Calu3 (cell line): ENCODE measurements around the gene MRC1. TPM values are rescaled to one million over a fixed set of nuclear protein-coding genes. Genes with fewer than 3 reads are reported as not detected.

Experiments used
- BruUV-seq: library from RNA; stranded (reverse); fragments of 400-500 nt; replicated peaks from 2 replicates; lab custom pipeline; 2021; lab: Mats Ljungman, UMichigan
- CTCF ChIA-PET: fragments of 300-600 bp; sonication (Branson Sonifier 250); formaldehyde crosslinking; loops from one replicate; lab custom pipeline; 2022; ENCODE audit warnings: antibody characterized with exemption; lab: Charles Lee
- DNase-seq: peaks from one replicate; pipeline ENCODE4 v3.0.0; 2022
- H3K27ac Mint-ChIP-seq: one replicate; pipeline ENCODE4 v1.8.0; 2022; ENCODE audit warnings: mixed read lengths; ENCODE audit not compliant: unreplicated experiment
- H3K27me3 Mint-ChIP-seq: one replicate; pipeline ENCODE4 v1.8.0; 2022; ENCODE audit warnings: mixed read lengths; ENCODE audit not compliant: unreplicated experiment
- H3K36me3 Mint-ChIP-seq: one replicate; pipeline ENCODE4 v1.8.0; 2022; ENCODE audit warnings: mild to moderate bottlenecking, moderate library complexity, mixed read lengths; ENCODE audit not compliant: insufficient read depth, unreplicated experiment
- H3K4me1 Mint-ChIP-seq: one replicate; pipeline ENCODE4 v1.8.0; 2022; ENCODE audit warnings: mild to moderate bottlenecking, low read depth, mixed read lengths; ENCODE audit not compliant: unreplicated experiment
- H3K4me3 Mint-ChIP-seq: one replicate; pipeline ENCODE4 v1.8.0; 2022; ENCODE audit warnings: mild to moderate bottlenecking, low read depth, moderate library complexity, mixed read lengths; ENCODE audit not compliant: unreplicated experiment
- H3K9me3 Mint-ChIP-seq: one replicate; pipeline ENCODE4 v1.8.0; 2022; ENCODE audit warnings: low read depth, mixed read lengths; ENCODE audit not compliant: unreplicated experiment
- CTCF ChIP-seq: fragments of 200-600 bp; IDR thresholded peaks from one replicate; pipeline ENCODE4 v1.8.0; 2022; ENCODE audit warnings: antibody characterized with exemption; ENCODE audit not compliant: unreplicated experiment
- intact Hi-C: fragments of 100-400 bp; cut with micrococcal nuclease; formaldehyde crosslinking; loops from one replicate; pipeline ENCODE4 v1.10.0; 2022; ENCODE audit not compliant: unreplicated experiment
- total RNA-seq: library from RNA; stranded (reverse); gene quantifications from 2 replicates; pipeline ENCODE4 v1.2.3, GENCODE V29; 2022

Gene MRC1
- total RNA-seq, 1 experiment from 2014 or later = 0.09 TPM

- H3K27me3 Mint-ChIP-seq = peaks cover 11% of the 10 kb centered on the region
- intact Hi-C loops = no loop called here
- BruUV-seq = no TSS peak
- no peak overlapping the region for H3K4me3 Mint-ChIP-seq
- no peaks in the 10 kb centered on the region for H3K9me3 Mint-ChIP-seq
- no peak for TF ChIP-seq CTCF
- no peak overlapping the region for H3K27ac Mint-ChIP-seq
- CTCF ChIA-PET = no interaction called here
- H3K36me3 Mint-ChIP-seq = no peaks in the 10 kb centered on the region
- H3K4me1 Mint-ChIP-seq = no peaks in the 10 kb centered on the region
- no peak for DNase-seq
Measured at GRCh38 chr10:17814973-17815372, 5.8 kb downstream of the MRC1 start.

GRCh38 chr10:17816199-17816598 is 7.1 kb downstream of the MRC1 start:
- BruUV-seq = no TSS peak
- no peak overlapping the region for H3K27ac Mint-ChIP-seq
- CTCF ChIA-PET = no interaction called here
- intact Hi-C loops = no loop called here
- no peaks in the 10 kb centered on the region for H3K4me1 Mint-ChIP-seq
- H3K36me3 Mint-ChIP-seq = no peaks in the 10 kb centered on the region
- no peak overlapping the region for H3K4me3 Mint-ChIP-seq
- H3K9me3 Mint-ChIP-seq = no peaks in the 10 kb centered on the region
- DNase-seq = no peak
- TF ChIP-seq CTCF = no peak
- peaks cover 15% of the 10 kb centered on the region for H3K27me3 Mint-ChIP-seq

GRCh38 chr10:17817316-17817715 is 8.2 kb downstream of the MRC1 start:
- H3K4me3 Mint-ChIP-seq = no peak overlapping the region
- no peak for DNase-seq
- H3K36me3 Mint-ChIP-seq = no peaks in the 10 kb centered on the region
- H3K27ac Mint-ChIP-seq = no peak overlapping the region
- intact Hi-C loops = no loop called here
- BruUV-seq = no TSS peak
- H3K4me1 Mint-ChIP-seq = no peaks in the 10 kb centered on the region
- CTCF ChIA-PET = interaction anchor here (0.6 kb wide), 1 partner anchor 43 kb away, joined by 3 read pairs; no protein-coding TSS in a partner anchor
- TF ChIP-seq CTCF = no peak
- H3K9me3 Mint-ChIP-seq = no peaks in the 10 kb centered on the region
- H3K27me3 Mint-ChIP-seq = peaks cover 15% of the 10 kb centered on the region

GRCh38 chr10:17817790-17818189 is 8.6 kb downstream of the MRC1 start:
- BruUV-seq = no TSS peak
- DNase-seq = no peak
- no peaks in the 10 kb centered on the region for H3K9me3 Mint-ChIP-seq
- H3K4me3 Mint-ChIP-seq = no peak overlapping the region
- H3K36me3 Mint-ChIP-seq = no peaks in the 10 kb centered on the region
- CTCF ChIA-PET = interaction anchor here (0.6 kb wide), 1 partner anchor 408 kb away, joined by 3 read pairs; no protein-coding TSS in a partner anchor
- no peak for TF ChIP-seq CTCF
- no peaks in the 10 kb centered on the region for H3K4me1 Mint-ChIP-seq
- H3K27ac Mint-ChIP-seq = no peak overlapping the region
- H3K27me3 Mint-ChIP-seq = peaks cover 17% of the 10 kb centered on the region
- intact Hi-C loops = no loop called here
